Thymus (tissue), 11 donors: ENCODE measurements around the gene ASF1B. TPM values are rescaled to one million over a fixed set of nuclear protein-coding genes. Genes with fewer than 3 reads are reported as not detected.
A peak's percentile ranks its signal among the peaks of the same experiment; 100 is the strongest.

Experiments used
- DNase-seq, 9 donors: peaks; one replicate each; pipeline ENCODE4 v3.0.0-alpha.2; 2013; ENCODE audit warnings: low spot score in 9 of 9, low read depth in 6 of 9, missing footprints in 1 of 9
- H3K27ac ChIP-seq, 2 donors: one replicate each; pipeline ENCODE4 v1.5.1; 2013; ENCODE audit warnings: control low read depth in 1 of 2, low read depth in 1 of 2, low read length in 1 of 2, mild to moderate bottlenecking in 1 of 2, moderate library complexity in 1 of 2
- H3K27me3 ChIP-seq, 2 donors: one replicate each; pipeline ENCODE4 v1.5.1; 2013; ENCODE audit warnings: low read length in 1 of 2; ENCODE audit not compliant: control insufficient read depth in 2 of 2, insufficient read depth in 1 of 2
- H3K36me3 ChIP-seq, 2 donors: one replicate each; pipeline ENCODE4 v1.5.1; 2013; ENCODE audit warnings: low read length in 1 of 2, mild to moderate bottlenecking in 1 of 2, moderate library complexity in 1 of 2; ENCODE audit not compliant: control insufficient read depth in 2 of 2, insufficient read depth in 2 of 2
- H3K4me1 ChIP-seq, 2 donors: one replicate each; pipeline ENCODE4 v1.5.1; 2013; ENCODE audit warnings: low read length in 2 of 2; ENCODE audit not compliant: control insufficient read depth in 2 of 2, insufficient read depth in 2 of 2
- H3K4me3 ChIP-seq, 2 donors: one replicate each; pipeline ENCODE4 v1.5.1; 2013; ENCODE audit warnings: low read length in 2 of 2, control low read depth in 1 of 2, mild to moderate bottlenecking in 1 of 2
- H3K9me3 ChIP-seq, 2 donors: one replicate each; pipeline ENCODE4 v1.5.1; 2013; ENCODE audit warnings: low read length in 1 of 2, mild to moderate bottlenecking in 1 of 2; ENCODE audit not compliant: control insufficient read depth in 2 of 2, insufficient read depth in 1 of 2
- WGBS: extraction: QIAGEN DNeasy Blood & Tissue Kit; methylation state at CpG from one replicate; pipeline ENCODE4 v1.1.7; 2013; 5-methylcytosine and 5-hydroxymethylcytosine counted together
- polyA plus RNA-seq: library from polyadenylated mRNA; stranded (reverse); fragments of 200-250 nt; gene quantifications from one replicate; pipeline ENCODE4 v1.2.3, GENCODE V29; 2013
- total RNA-seq: library from RNA; stranded (reverse); fragments of 120-200 nt; gene quantifications from one replicate; pipeline ENCODE4 v1.2.4, GENCODE V29; 2013
- donor health status: healthy.

Gene ASF1B
- total and polyA plus RNA-seq, 2 donors, result 2.9 to 36.1 TPM

DNA sequence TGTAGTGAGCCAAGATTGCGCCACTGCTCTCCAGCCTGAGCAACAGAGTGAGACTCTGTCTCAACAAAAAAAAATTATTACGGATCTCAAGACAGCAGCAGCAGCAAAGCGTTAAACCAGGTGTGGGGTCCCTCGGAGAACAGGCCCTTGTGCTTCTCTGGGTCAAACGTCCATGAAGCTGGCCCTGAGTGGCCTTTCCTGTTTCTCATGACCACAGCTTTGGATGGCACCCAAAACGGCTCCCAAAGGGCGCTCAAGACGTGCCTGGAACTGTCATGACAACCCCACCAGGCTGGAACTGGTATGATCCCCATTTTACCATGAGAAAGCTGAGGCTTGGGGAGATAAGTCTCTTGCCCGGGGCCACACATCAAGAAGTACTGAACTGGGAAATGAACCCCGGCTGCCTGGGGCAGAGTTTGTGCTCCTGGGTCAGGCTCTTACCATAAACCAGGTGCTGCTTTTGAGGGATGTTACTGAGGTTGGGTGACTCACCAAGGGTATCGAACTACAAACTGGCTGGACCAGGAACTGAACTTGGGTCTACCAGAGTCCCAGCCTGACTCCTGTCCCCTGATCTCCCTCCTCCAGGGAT lies 34.2 kb downstream of the ASF1B start:
- Histone ChIP-seq H3K27ac (peak overlapping the region in 1 of 2 donors; percentile 25), H3K4me1 (peaks cover 0 to 11% of the 10 kb centered on the region in 2 donors), H3K27me3 (no peaks in the 10 kb centered on the region), H3K9me3 (peaks cover 0 to 7% of the 10 kb centered on the region in 2 donors), H3K4me3 (no peak overlapping the region), H3K36me3 (peaks cover 48 to 54% of the 10 kb centered on the region in 2 donors)
- 97% methylated on average over 11 of the region's 11 CpGs for WGBS
- no peak for DNase-seq

DNA sequence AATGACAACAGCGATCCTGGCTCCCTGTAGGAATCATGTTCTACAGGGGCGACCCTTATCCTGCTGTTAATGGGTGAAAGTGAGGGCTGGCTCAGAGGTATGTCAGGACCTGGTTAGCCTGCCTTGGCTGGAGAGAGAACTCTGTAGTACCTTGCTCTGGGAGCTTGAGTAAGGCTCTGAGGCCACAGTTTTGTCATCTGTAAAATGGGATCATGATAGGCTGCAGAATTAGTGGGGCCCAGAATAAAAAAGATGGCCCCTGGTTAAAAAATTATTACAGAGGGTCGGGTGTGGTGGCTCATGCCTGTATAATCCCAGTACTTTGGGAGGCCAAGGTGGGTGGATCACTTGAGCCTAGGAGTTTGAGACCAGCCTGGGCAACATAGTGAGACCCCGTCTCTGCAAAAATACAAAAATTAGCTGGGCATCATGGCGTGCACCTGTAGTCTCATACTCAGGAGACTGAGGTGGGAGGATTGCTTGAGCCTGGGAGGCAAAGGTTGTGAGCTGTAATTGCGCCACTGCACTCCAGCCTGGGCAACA lies 35.3 kb downstream of the ASF1B start:
- no peaks in the 10 kb centered on the region for H3K27me3 ChIP-seq
- H3K4me3 ChIP-seq, result no peak overlapping the region
- peaks cover 53 to 54% of the 10 kb centered on the region in 2 donors for H3K36me3 ChIP-seq
- no peak overlapping the region for H3K27ac ChIP-seq
- H3K4me1 ChIP-seq, result peaks cover 0 to 10% of the 10 kb centered on the region in 2 donors
- DNase-seq, result no peak
- WGBS, result over 99% methylated on average over 6 of the region's 6 CpGs
- peaks cover 0 to 11% of the 10 kb centered on the region in 2 donors for H3K9me3 ChIP-seq

DNA sequence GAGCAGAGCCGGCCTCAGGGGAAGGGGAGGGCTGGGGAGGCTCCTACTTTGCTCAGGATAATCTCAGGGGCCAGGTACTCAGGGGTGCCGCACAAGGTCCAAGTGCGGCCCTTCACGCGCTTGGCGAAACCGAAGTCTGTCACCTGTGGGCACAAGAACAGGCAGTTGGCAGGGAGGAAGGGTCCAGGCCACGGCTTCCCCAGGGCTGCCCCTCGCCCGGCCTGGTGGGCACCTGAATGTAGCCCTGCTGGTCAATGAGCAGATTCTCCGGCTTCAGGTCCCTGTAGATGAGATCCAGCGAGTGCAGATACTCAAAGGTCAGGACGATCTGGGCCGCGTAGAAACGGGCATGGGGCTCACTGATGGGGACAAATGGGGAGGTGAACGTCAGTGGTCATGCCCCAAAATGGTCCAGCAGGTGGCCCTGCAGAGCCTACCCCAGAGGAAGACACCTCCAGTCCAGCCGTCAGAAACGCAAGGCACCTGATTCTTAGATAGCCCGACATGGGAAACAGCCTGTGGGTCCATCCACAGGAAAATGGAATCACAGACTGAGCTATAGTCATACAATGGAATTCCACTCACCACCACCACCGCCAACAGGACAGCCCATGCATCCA lies 38.7 kb downstream of the ASF1B start:
- Histone ChIP-seq H3K27ac (no peak overlapping the region), H3K27me3 (no peaks in the 10 kb centered on the region), H3K9me3 (peaks cover 2 to 20% of the 10 kb centered on the region in 2 donors), H3K4me3 (no peak overlapping the region), H3K4me1 (peaks cover 0 to 6% of the 10 kb centered on the region in 2 donors), H3K36me3 (peaks cover 35 to 39% of the 10 kb centered on the region in 2 donors)
- no peak for DNase-seq
- 96% methylated on average over 21 of the region's 21 CpGs for WGBS

DNA sequence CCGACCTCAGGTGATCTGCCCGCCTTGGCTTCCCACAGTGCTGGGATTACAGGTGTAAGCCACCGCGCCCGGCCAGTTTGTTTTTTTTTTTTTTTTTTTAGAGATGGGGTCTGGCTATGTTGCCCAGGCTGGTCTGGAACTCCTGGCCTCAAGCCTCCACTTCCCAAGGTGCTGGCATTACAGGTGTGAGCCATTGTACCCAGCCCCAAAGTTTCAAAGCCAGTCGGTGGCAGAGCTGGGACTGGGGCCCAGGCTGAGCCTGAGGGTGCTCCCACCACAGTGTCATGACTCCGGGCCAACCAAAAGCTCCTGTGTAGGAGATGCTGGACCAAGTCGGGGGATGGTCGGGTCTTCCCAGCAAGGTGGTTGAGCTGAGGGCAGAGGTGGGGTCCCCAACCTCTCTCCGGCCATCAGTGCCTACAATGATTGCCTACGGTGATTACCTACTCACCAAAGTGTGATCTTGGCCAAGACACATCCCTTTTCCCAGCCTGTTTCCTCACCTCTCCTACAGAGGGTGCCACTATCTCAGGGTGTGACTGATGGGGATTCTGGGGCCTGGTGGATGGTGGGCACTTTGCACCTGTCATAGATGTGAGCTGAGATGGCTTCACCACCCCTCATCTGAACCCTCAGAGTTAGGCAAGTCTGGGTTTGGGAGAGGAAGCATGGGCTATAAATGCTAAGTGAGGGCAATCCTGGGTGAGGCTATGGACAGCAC lies 40.0 kb downstream of the ASF1B start:
- 98% methylated on average over 11 of the region's 11 CpGs for WGBS
- H3K36me3 ChIP-seq, result peaks cover 25 to 31% of the 10 kb centered on the region in 2 donors

DNA sequence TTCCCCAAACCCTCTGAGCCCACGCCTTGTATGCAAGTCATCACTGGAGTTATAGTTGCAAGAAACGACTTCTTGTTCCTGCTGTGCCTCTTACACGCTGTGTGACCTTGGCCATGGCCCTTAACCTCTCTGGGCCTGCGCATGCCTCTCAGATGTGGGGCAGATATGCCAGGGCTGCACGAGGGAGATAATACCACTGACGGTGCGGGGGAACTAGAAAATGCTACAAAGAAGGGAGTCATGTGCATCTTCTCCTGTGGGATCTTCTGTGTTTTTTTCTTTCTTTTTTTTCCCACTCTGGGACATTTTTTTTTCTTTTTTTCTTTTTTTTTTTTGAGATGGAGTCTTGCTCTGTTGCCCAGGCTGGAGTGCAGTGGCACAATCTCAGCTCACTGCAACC lies 41.5 kb downstream of the ASF1B start:
- H3K9me3 ChIP-seq, result peaks cover 2 to 21% of the 10 kb centered on the region in 2 donors
- H3K4me1 ChIP-seq, result peaks cover 0 to 11% of the 10 kb centered on the region in 2 donors
- H3K4me3 ChIP-seq, result no peak overlapping the region
- H3K36me3 ChIP-seq, result peaks cover 17 to 20% of the 10 kb centered on the region in 2 donors
- WGBS, result 95% methylated on average over 7 of the region's 7 CpGs
- no peak for DNase-seq
- H3K27me3 ChIP-seq, result no peaks in the 10 kb centered on the region
- no peak overlapping the region for H3K27ac ChIP-seq

More for the DNA sequence above, 40.0 kb downstream of the ASF1B start:
- Histone ChIP-seq H3K4me1 (peaks cover 0 to 10% of the 10 kb centered on the region in 2 donors), H3K4me3 (no peak overlapping the region), H3K9me3 (peaks cover 2 to 21% of the 10 kb centered on the region in 2 donors), H3K27me3 (no peaks in the 10 kb centered on the region), H3K27ac (no peak overlapping the region)
- DNase-seq, result no peak

DNA sequence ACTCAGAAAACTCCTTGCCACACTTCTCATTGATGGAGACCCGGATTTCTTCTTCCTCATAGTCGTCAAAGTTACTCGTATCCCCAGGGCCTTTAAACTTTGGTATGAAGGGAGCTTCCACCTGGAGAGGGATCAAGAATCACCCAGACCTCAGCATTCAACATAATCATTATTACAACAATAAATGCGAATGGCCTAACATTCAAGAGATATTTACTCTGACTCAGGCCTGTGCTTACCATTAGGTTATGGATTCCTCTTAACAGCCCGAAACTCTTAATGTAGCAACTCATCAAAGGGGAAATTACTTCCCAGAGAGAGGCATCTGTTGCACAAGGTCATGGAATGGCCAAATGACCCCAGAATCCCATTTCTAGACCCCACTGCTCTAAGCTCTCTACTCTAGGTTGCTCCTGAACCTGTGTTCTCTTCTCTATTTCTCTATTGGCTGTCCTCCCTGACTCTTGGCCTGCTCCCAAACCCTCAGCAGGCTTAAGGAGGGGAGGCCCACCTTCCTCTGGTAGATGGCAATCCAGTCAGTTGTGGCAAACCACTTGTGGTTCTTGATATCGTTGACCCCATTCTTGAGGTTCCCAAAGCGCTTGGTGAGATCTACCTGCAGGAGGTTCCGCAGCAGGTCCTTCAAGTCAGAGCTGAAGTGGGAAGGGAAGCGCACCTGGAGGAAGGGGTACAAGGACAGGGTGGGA lies 43.1 kb downstream of the ASF1B start:
- Histone ChIP-seq H3K36me3 (peaks cover 27 to 29% of the 10 kb centered on the region in 2 donors), H3K4me3 (no peak overlapping the region)
- 91% methylated on average over 9 of the region's 9 CpGs for WGBS

DNA sequence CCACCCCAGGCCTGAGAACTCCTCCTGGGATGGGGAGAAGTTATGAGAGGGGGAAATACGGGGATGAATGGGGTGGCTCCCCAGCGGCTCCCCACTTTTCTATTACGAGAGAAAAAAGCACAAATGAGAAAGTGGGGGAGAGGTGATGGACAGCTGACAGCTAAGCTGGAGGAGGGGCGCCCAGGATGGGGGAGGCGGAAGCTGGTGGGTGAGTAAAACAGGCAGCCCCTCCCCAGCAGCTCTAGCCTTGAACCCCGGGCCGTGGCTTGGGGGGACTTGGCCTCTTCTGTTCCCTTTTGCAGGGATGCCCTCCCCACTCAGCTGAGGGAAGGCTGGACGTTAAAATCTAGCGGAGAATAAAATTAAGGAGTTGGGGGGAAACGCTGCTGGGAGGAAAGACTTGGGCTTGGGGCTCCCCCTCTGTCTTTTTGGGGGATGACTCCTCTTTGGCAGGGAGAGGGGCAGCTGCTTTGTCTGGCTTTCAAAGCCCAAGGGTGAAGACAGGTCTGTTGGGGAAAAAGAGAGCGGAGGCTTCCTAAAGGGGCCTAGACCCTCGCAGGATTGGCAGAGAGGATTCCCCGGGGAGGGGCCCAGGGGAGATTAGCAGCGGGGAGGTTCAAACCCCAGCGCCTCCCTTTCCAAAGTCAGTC lies 44.5 kb downstream of the ASF1B start:
- H3K9me3 ChIP-seq, result peaks cover 2 to 16% of the 10 kb centered on the region in 2 donors
- peak overlapping the region; percentile 72 to 89 for H3K4me3 ChIP-seq
- H3K27me3 ChIP-seq, result no peaks in the 10 kb centered on the region
- peaks cover 22 to 27% of the 10 kb centered on the region in 2 donors for H3K36me3 ChIP-seq
- H3K4me1 ChIP-seq, result peaks cover 7 to 26% of the 10 kb centered on the region in 2 donors
- H3K27ac ChIP-seq, result peak overlapping the region; percentile 95 to 96
- DNase-seq, result peak in 6 of 9 donors; percentile 61 to 91 (median 75)
- 10% methylated on average over 15 of the region's 15 CpGs for WGBS

More for the DNA sequence above, 43.1 kb downstream of the ASF1B start:
- peaks cover 2 to 21% of the 10 kb centered on the region in 2 donors for H3K9me3 ChIP-seq
- H3K27me3 ChIP-seq, result no peaks in the 10 kb centered on the region
- H3K27ac ChIP-seq, result no peak overlapping the region
- no peak for DNase-seq
- H3K4me1 ChIP-seq, result peaks cover 7 to 24% of the 10 kb centered on the region in 2 donors

DNA sequence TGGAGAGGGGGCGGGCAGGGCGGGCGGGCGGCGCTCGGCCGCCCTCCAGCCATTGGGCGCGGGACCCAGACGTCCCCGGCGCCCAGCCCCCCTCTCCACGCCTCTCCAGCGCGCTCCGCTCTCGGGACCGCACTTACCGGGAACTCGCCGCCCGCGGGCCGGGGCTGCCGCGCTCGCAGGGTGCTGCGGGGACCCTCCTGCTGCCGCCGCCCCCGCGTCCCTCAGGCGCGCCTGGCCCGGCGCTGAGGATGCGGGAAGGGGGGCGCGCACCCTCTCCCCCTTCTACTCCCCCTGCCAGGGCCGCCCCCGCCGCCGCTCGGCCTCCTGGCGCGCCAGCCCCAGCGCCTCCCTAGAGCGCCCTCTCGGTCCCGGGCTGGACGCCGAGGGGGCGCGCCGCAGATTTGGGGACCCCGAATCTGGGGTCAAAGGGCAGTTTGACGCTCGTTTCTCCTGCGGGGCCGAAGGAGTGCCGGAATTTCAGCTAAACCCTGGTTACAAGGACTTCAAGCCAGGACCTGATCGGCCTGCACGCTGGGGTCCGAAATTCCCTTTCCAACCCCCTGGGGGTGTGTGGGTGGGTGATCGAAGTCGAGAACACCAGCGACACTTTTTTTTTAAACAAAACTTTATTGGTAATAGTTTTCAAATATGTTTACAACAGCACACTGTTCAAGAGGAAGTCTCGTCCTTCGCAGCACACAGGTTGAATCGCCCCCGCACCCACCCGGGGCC lies 45.1 kb downstream of the ASF1B start:
- under 1% methylated on average over 72 of the region's 72 CpGs for WGBS
- H3K9me3 ChIP-seq, result peaks cover 2 to 13% of the 10 kb centered on the region in 2 donors
- DNase-seq, result peak in 7 of 9 donors; percentile 61 to 91 (median 70)
- no peaks in the 10 kb centered on the region for H3K27me3 ChIP-seq
- peak overlapping the region; percentile 95 to 96 for H3K27ac ChIP-seq
- H3K4me3 ChIP-seq, result peak overlapping the region; percentile 72 to 89
- peaks cover 7 to 26% of the 10 kb centered on the region in 2 donors for H3K4me1 ChIP-seq
- H3K36me3 ChIP-seq, result peaks cover 22 to 27% of the 10 kb centered on the region in 2 donors
